Midbrain (tissue), 1 donor: ENCODE measurements around the gene NMU.
"Not testable (repeated sequence)": the region's sequence is repeated elsewhere in the genome, so short reads cannot be mapped to it uniquely, and the experiment has no call there.

ENCODE experiments used
- DNase-seq: peaks from one replicate; lab custom pipeline; 2025; lab: John Stamatoyannopoulos, UW

Gene NMU, protein sequence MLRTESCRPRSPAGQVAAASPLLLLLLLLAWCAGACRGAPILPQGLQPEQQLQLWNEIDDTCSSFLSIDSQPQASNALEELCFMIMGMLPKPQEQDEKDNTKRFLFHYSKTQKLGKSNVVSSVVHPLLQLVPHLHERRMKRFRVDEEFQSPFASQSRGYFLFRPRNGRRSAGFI

GRCh38 chr4:55635741-55636655 lies at the start of gene NMU:
TSS of gene NMU (minus strand) at chr4:55636298. CDS start at chr4:55636192, 106 bp downstream.
- no peak for DNase-seq

DNA sequence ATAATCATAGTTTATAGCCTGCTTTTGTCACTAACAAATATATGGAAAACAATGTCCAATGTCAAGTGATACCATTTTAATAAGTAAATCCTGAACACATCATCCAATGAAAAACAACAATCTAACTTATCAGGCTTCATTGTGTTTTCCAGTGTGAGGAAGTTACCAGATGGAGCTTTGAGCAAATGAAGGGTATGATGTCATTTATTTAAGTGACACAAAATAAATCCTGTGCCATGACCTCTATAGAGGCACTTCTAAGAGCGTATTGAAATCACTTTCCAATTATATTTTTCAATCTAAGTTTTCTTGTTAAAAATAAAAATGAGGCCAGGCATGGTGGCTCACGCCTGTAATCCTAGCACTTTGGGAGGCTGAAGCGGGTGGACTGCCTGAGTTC lies 48.2 kb upstream of the NMU start:
- DNase-seq, result no peak

GRCh38 chr4:55682797-55683196 lies 46.7 kb upstream of the NMU start:
- DNase-seq, result not testable (repeated sequence)

DNA sequence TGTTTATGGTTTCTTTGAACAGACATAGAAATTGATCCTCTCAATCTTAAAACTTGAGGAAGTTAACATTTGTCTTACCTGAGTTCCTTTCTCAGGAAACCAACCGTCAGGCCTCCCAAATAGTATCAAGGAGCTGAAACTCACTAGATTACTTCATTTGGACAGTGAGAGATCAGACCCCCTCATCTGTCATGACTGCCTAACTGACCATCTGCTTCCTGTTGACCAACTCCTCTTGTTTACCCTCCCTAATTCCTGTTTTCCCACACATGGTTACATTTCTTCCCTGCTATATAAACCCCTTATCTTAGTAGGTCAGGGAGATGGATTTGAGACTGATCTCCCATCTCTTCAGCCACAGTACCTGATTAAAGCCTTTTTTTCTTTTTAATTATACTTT lies 46.2 kb upstream of the NMU start:
- DNase-seq, result no peak

DNA sequence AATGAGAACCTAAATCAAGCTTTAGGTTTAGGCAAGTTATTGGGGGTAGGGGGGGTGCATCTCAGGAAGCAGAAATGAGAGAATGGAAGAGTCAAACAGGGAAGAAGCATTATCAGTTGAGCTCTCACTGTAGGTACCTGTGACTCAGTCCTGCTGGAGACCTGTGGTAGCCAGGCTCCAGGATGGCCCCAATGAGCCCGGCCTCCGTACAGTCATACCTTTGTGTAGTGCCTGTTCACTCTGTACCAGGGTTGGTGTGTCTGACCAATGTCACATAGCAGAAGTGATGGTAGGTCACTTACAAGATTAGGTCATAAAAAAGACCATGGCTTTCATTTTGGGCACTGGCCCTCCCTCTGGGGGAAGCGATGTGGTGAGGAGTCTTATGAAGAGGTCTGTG lies 45.3 kb upstream of the NMU start:
- DNase-seq, result no peak

GRCh38 chr4:55675196-55675793 lies 39.2 kb upstream of the NMU start:
- DNase-seq, result no peak

GRCh38 chr4:55673424-55673823 lies 37.3 kb upstream of the NMU start:
- no peak for DNase-seq

DNA sequence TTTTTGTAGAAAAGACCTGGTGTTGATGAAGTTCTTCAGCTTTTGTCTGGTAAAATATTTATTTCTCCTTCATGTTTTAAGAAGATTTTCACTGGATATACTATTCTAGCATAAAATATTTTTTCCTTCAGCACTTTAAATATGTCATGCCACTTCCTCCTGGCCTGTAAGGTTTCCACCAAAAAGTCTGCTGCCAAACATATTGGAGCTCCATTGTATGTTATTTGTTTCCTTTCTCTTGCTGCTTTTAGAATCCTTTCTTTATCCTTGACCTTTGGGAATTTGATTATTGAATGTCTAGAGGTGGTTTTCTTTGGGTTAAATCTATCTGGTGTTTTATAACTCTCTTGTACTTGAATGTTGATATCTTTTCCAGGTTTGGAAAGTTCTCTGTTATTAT lies 35.6 kb upstream of the NMU start:
- no peak for DNase-seq

GRCh38 chr4:55670695-55671094 lies 34.6 kb upstream of the NMU start:
- DNase-seq, result no peak

DNA sequence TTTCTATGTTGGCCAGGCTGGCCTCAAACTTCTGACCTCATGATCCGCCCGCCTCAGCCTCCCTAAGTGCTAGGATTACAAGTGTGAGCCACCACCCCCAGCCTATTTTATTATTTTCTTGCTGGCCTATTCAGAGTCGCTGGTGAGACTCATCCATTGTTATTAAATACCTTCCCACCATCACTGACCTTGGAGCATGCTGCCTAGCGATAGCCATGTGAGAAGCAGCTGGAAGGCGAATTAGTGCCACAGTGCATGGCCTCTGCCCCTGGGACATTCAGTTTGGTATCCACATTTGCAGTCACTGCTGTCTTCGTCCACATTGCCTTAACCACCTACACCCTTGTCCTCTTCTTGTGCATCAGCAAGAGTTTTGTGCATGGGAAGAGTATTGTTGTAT lies 32.4 kb upstream of the NMU start:
- no peak for DNase-seq

DNA sequence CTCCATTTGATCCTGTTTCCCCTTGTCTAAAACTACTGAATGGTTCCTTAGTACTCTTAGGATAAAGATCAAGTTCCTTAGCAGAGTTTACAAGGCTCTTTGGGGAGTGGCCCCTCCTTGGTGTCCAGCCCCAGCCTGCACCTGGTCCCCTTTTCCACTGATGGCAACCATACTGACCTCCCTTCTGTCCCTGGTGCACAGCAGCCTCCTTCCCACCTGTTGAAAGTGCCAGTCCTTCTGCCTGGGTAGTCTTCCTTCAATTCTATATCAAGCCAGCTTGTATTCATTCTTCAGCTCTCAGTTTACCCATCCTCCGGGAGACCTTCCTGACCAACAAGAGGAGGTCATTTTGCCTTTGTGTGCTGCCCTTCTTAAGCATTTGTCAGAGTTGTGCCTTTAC lies 30.4 kb upstream of the NMU start:
- no peak for DNase-seq

DNA sequence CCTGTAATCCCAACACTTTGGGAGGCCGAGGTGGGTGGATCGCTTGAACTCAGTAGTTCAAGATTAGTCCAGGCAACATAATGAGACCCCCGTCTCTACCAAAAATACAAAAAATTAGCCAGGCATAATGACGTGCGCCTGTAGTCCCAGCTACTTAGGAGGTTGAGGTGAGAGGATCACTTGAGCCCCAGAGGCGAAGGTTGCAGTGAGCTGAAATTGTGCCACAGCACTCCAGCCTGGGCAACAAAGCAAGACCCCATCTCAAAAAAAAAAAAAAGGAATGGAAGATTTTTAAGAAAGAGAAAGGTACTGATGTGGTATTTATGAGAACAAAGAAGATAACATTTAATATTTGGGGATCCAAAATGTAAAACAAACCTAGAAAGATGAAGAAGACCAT lies 27.0 kb upstream of the NMU start:
- no peak for DNase-seq

DNA sequence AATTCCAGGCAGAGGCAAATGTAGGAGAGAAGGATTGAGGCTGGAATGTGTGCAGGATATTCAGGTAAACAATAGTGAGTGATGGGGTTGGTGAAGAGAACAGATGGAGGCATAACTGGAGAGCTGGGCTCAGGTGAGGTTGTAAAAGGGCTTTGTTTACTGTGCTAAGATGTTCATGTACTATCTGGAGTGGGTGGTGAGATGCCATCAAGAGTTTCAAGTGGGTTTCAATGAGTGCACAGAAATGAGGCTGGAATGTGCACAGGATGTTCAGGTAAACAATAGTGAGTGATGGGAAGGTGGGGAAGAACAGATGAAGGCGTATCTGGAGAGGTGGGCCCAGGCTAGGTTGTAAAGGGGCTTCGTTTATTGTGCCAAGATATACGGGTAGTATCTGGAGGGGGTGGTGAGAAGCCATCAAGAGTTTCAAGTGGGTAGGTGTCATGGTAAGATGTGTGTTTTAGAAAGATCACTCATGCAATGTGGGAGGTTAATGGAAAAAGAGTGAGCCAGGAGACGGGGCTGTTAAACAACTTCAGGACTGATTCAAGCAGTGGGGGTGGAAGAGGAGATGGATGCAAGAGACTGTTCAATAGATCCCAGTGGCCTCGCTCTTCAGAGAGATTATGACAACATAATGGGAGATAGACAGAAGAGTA lies 25.4 kb upstream of the NMU start:
- no peak for DNase-seq

- DNase-seq, result no peak
Measured at GRCh38 chr4:55658657-55659056, 22.6 kb upstream of the NMU start.

DNA sequence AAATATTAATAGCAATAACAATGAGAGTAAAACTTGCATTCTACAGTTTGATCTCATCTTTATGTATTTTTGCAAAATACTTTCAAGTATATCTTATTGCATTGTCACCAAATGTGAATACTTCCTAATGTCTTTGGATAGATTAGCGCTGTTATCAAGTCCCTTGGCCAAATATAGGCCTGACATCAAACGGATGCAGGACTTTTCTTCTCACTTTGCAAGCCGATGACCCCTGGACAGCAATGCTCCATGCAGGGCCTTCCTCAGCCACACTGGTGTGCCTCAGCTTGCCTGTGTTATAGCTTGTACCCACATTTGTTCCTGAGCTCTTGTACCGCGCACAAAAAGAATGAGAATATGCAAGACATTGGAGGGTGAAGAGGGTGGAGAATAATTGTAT lies 18.0 kb upstream of the NMU start:
- DNase-seq, result no peak

DNA sequence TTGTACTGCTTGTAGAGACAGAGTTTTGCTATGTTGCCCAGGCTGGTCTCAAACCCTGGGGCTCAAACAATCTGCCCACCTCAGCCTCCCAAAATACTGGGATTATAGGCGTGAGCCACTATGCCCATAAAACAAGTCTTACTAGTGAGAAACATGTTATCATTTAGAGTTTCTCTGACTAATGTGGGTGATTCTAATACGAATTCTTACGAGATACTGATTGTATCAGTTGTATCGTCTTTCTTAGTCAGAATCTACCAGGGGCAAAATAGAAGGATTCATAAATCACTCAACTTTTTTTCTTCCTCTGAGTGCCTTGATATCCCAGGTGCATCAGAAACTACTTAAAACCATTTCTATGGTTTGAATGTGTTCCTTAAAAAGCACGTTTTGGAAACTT lies 14.4 kb upstream of the NMU start:
- DNase-seq, result no peak

GRCh38 chr4:55637272-55637820 lies 1.2 kb upstream of the NMU start:
- DNase-seq, result no peak

DNA sequence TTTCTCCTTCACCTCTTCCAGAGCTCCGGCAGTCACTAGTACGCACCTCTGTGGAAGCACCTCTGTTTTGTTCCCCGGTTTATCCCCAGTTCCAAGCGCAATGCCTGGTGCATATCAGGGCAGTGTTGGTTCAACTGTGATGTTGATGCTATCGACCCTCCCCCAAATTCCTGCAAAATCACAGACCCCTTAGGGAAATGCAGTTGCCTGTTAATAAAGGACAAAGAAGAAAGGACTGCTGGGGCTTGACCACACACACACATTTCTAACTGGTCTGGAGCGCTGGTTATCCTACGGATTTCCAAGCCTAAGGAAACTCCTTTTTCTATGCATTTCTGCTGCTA lies 530 bp upstream of the NMU start:
- no peak for DNase-seq

DNA sequence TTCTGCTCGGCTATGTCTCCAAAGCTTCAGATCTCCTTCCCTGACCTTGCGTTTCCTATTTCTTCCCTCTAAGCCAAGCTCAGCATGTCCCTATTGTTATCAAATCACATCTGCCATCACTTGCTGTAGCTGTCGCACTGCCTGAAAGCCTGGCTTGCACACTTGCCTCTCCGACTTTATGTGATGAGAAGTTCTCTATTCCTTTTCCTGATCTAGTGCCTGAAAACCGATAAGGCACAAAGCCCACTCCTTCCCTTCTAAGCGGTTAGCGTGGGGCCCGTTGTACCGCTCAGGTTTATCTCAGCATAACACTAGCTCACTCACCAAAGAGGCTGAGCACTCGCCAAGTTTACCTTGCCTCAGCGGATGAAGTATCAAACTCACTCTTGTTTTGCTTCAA lies 816 bp downstream of the NMU start:
- no peak for DNase-seq

GRCh38 chr4:55634417-55635128 lies 1.5 kb downstream of the NMU start:
- no peak for DNase-seq

- DNase-seq, result no peak
Measured at GRCh38 chr4:55633903-55634302, 2.2 kb downstream of the NMU start.

GRCh38 chr4:55625835-55626234 lies 10.3 kb downstream of the NMU start:
- DNase-seq, result no peak
